GM18909 (cell line): ENCODE data around the gene SLC38A2.

Experiments
- ATAC-seq: cut with Tn5 transposase; IDR thresholded peaks from one replicate; pipeline ENCODE4 v1.9.1; 2021; ENCODE audit warnings: mild to moderate bottlenecking; ENCODE audit not compliant: unreplicated experiment, poor library complexity

Gene SLC38A2

DNA sequence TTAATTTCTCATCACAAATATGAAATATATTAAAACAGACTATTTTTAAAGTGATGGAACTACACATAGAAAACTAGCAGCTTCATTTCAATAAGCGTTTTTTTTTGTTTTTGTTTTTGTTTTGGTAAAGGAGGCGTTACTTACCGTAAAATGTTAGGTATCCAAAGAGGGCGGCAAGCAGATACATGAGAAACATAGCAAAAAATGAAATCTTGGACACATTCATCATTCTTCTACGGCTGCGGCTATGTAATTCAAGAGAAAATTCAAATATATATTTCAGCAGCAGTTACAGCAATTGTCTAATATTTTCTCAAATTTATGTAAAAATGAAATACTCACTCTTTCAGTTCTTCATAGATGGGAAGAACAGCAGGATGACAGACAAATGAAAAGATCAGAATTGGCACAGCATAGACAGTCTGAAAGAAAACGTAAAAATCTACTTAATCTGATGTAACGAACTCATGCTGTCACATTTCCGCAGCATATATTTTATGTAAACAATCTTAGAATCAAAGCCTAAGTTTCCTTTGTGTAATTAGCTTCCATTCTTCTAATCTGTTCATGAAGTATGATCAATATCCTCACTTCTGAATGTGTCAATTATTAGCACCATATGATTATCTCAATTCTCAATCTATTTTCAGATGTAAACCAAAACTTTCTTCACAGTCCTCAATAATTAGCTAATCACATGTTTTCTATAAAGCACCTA lies 8.8 kb downstream of the SLC38A2 start:
- no peak for ATAC-seq

DNA sequence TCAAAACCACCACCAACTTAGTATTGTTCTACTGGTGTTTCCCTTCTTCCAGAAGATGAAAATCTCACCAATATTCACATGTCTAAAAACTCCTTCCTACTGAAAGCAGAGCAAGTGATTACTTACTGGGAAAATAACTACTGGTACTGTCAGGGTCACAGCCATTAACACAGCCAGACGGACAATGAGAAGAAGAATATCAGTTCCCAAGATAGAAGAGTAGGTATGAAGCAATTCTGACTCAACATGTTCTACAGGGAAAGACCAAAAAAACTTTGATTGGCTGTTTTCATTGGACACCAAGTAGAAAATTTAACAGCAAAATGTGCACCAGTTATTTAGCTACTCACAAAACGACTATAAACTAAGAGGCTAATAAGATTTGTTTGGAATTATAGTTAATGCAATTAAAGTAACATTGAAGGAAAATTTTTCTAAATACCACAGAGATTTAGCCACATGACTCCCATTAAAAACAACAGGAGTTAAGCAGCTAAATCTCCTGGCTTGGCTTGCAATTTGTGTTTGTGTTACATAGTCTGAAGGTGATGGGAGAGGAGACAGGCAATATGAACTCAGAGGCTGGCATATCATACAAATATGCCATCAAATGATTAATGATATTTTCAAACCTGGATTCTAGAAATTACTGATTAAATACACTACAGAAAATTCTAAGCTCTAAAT lies 9.5 kb downstream of the SLC38A2 start:
- no peak for ATAC-seq

DNA sequence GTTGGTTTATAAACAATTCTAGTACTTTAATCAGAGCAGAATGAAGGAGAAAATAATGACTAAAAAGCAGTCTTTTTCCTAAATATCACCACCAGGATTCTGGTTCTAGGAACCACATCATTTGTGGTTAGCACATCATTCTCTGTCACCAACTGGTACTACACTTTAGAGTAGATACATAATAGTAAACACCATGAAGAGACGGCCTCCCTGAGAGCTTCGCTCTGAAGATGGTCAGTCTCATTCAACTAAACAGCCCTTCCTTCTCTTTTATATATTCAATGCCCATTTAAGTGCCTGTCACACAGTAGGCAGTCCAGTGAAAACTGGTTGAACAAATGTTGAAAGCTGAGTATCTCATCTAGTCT lies 10.9 kb downstream of the SLC38A2 start:
- no peak for ATAC-seq

DNA sequence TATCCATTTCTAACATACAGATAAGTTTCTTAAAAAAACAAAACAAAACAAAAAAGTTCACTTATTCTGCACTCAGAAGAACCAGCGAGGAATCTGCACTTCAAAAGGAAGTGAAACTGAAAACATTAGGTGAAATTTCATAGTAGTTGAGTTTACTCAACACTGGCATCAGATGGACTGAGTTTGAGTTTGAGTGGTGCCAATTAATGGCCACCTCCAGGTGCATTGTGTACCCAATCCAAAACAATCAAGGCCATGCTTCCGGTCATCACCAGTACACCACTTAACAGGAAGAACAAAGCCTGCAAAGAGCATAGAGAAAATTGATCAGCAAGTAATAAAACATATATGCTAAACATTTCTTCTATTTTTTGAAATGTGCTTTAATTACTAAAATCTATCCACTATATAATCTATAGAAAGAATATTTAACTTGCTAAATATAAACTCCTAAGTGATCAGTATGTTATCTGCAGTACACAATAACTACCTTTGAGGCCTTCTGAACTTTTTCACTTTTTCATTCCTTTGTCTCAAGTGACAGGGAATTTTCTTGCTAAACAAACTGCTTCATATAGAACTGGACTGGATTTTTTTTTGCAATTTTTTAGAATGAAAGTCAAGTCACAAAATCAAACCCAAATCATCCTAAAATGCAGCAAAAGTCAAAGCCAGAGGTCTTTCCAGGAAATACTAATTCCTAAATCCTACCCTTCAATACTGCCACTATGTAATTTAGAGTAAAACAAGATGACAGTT lies 11.5 kb downstream of the SLC38A2 start:
- peak; percentile 82 for ATAC-seq

DNA sequence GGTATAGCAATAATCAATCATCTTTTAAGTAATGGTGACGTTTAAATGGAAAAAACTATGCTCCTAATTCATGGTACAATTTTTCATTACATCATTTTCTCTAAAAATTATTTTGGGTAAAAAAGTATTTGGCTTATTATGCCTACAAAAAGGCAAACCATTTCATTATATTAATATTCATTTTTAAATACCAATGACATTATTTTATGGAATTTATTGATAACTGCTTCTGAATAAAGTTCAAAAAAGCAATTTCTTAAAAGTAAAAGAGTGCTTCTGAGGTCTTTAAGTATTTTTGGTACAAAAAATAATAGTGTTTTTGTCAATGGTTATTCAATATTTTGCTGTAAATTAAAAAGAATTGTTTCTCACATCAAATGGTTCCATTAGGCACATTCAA lies 12.2 kb downstream of the SLC38A2 start:
- ATAC-seq = no peak

DNA sequence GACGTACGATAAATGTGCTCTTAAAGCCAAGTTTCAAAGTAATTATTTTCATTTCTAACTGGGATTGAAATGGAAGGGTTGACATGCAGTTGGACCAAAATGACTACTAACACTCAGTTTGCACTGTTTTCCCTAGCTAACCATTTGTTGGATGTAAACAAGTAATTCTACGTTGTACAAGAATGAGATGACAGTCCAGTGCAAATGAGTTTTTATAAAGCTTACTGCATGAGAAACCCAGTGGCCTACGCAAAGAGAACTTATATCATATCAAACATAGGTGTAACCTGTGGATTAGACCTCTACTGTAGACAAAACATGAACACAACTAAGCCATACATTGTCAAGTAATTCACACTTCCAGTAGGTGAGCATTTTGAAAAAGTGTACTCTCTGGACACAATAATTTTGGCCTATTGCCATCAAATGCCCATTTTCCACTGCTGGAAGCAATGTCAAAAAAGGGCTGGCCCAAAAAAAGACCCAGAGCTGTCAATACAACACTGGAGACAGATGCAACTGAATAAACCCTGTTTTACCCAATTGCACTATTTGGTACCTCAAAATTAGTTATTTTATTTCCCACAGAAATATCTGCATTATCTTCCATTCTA lies 12.8 kb downstream of the SLC38A2 start:
- ATAC-seq = no peak

DNA sequence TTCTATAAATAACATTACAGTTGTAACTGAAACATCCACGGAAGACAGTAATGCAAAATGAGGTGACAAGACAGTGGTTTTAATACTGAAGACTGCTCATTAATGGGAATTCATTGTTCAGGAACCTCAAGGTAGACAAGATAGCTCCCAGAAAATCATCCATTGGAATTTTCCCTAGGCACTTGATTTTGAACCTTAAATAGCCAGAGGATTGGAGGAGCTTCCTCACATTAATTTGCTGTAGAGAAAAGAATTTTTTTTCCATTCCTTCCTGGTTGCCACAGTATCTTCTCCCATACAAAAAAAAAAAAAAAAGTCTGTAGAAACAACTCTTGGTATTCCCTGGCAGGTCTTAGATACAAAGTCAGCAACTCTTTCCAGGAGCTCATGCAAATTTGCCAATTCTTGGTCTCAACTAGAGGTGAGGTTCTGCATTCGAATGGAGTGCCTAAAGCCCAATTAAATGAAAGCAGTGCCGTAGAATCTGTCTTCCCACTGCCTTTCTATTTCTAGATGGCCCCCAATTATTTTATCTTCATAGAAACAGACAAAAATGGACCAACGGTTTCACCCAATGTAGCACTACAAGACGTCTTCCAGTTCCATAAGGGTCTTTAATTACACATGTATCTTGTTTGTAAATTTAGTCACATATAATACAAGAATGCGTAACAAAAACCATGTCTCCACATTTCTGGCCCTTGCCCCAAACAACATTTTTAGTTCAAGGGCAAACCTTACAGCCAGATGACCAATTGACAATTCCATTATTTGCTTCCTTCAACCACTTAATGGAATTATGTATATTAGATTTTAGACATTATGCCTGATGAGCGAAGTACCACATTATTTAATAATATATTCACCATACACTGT lies 13.5 kb downstream of the SLC38A2 start:
- ATAC-seq = no peak

DNA sequence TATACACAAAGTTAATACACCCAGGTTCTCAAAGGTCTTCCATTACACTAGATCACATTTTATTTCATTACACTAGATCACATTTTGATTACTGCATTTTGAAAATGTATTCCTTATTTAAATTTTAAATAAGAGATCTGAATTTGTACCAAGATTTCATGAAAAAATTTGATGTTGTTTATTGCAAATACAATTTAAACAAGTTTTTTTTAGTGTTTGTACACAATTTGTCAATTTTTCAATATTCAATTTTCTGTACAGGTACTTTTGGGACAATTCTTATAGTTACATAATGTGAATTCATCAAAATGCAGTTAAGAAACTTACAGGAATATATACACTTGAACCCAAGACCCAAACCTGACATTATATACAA lies 14.3 kb downstream of the SLC38A2 start:
- no peak for ATAC-seq

DNA sequence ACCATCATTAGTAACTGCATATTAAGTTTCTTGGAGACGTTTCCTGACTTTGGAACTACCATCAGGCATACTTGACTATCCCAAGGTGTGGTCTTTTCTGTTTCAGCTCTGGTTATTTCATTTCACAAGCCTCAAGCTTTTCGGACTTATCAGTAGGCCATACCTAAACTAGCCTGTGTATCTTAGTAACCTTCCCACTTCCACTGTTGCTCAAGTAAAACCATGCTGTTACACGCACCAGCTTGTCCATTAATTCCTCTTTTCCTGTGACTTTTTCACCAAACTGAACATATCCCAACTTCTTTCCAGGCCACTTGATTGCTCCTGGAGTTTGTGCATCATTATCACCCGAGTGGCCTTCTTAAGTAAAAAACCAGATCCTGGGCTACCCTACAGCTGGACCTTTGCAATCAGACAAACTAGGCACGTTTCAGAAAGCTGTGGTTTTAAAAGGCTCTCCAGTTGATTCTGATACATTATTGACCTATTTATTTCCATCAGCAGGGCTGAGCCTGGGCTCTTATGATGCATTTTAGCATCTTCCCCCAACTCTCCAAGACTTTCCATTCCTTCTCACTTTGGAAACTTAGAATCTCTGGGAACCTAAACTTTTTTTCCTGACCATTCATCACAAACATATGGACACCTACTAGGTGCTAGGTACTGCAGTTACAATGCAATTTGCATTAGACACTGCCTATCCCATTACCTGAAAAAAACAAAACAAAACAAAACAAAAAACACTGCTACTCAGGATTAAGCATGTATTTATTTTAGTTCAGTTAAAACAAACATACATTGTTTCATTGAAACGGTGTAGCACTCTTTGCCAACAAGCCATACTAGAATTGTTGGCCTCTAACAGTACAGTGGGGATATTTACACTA lies 14.9 kb downstream of the SLC38A2 start:
- ATAC-seq = no peak

DNA sequence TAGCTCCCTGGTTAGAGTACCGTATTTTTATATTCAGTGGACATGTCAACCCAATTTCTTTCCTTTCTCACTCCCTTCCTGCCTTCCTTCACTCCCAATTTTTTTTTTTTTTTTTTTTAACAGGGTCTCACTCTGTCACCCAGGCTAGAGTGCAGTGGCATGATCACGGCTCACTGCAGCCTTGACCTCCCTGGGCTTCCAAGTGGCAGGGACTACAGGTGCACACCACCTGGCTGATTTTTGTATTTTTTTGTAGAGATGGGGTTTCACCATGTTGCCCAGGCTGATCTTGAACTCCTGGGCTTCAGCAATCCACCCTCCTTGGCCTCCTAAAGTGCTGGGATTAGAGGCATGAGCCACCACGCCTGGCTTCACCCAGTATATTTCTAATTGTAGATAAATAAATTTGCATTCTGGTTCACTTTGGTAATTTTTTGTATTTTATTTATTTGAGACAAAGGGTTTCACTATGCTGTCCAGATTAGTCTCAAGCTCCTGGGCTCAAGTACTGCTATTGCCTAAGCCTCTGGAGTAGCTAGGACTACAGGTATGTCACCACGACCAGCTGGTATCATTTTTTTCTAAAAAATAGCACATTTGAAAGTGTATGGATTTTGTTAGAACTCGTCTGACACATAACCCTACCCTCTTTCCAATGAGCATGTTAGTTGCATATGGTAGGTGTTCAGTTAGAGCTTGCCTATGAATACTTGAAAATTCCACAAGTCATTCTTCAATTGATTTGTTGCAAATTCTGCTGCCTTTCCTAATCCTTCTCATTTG lies 15.7 kb downstream of the SLC38A2 start:
- ATAC-seq = no peak

DNA sequence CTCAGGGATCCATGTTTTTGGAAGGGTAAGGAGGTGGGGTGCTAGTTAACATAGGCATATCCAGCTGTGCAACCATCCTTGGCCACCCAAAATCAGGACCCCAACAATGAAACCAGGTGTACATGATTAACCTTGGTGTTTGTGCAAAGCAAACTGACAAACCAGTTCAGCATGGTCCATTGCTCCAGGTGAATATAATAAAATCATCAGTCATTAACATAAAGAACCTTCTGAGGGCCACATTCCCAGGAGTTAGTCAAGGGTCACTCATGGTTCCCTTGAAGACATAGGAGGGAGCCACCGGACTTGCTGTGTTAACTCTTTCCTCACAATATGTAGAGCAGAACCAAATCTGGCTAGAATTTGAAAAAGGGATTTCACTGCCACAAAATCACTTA lies 17.8 kb downstream of the SLC38A2 start:
- ATAC-seq = no peak

DNA sequence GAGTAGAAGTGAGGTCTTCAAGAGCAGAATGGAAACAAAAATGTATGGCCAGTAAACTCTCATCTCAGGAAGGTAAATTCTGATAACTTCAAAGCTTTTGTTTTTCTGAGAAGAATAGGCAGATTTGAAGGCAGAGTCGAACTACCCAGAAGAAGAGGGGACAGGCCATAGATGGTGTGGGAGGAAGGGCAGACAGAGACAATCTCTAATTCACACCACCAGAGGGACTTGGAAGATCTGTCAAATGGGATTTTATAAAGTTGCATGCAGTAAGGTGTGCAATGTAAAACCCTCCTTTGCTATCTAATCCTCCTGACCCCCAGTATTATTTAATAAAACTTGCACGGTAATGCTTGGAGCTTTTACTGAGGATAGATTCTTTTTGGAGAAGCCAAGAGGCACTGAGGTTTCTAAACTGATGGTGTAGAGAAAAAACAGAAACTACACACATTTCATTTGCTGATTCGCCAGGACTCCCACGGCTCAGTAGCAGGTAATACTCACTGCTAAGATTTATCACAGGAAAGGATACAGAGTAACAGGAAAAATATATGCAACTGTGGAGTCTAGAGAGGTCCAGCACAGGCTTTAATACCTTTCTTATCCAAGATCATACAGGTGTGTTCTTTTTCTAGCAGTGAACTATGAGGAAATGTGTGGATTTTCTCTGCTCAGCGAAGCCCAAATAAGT lies 18.3 kb downstream of the SLC38A2 start:
- no peak for ATAC-seq

DNA sequence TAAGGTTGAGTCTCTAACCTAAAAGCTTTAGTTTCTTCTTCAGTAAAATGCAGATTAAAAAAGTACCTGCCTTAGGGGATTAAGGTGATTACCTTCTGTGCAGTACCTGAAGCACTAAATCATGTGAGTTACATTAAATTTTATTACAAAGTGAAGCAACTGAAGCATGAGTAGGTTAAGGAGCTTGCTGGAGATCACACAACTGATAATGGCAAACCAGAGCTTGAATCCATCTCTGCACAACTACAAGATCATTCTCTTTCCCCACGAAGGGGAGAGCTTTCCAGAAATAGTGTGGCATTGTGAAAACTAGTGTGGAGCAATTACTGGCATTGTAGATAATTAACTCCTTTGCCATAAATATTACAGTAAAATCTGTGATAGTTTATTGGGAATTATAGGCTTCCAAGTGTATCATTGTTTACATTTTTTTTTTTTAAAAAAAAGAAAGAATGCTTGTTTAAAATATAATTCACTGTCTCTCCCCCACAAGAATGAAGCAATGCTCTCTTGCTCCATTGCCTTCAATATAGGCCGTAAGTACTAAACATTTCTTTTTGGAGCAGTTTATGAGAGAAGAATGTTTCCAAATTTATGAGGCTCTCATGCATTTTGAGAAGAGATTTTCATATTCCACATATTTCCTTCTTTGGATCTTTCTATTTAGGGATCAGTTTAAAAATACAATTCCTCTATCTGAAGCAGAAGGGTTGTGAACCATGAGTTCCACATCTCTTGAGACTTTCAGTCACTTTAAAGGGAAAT lies 20.5 kb downstream of the SLC38A2 start:
- ATAC-seq = no peak

DNA sequence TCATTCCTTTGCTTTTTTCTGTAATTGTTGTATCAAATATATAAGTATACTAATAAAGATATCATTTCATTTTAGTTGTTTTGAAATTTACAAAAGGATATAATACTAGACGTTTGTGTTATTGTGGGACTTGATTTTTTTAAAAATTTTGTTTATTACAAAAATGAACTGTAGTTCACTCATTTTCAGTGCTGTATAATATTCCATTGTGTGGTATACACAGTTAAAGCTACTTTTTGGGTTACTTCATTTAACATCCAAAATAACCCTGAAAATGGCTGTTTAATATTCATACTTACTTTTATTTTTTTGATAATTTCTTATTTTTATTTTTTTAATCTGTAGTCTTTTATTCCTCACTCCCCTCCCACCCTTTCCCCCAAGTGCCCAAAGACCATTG lies 21.4 kb downstream of the SLC38A2 start:
- ATAC-seq = no peak

DNA sequence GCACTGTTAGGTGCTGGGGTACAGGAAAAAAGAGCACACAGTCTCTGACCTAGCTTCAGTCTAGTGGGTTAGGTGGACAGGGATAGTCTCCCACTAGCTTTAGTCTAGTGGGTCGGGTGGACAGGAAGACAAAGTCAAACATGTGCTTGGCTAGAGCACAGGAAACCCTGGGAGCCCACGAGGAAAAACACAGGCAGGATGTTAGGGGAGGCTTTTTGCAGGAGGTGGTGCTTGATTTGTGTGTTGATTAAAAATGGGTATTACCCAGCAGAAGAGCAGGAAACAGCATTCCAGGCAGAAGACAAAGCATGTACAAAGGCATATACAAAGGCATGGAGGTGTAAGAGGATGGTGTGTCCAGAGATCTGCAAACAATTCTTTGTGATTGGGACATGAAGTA lies 23.3 kb downstream of the SLC38A2 start:
- no peak for ATAC-seq

DNA sequence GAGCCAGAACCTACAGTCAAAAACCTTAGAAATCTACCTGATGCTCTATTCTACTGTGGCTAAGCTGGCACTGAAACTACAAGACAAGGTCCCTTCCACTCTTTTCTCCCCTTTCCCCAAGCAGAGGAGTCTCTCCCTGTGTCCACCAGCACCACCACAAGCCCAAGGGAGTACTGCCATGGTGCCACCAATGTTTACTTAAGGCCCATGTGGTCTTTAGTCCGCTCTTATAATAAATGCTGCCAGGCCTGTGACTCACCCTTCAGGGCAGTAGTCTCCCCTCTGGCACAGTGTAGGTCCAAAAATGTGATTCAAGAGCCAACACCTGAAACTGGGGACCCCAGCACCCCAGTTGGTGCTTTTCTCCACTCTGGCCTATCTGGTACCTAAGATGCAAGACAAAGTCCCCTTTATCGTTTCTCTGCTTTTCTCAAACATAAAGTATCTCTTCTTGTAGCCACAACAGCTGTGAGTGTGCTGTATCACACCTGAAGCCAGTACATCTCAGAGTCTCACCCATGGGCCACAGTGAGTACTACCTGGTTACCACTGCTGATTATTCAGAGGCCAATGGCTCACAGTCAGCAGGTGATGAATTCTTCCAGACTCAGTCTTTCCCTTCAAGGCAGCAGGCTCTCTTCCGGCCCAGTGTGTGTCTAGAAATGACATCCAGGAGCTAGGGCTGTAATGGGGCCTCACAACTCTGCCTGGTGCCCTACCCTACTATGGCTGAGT lies 29.3 kb downstream of the SLC38A2 start:
- no peak for ATAC-seq
